ENCODE measurements around the gene PAX4.

The PAX4 gene

DNA sequence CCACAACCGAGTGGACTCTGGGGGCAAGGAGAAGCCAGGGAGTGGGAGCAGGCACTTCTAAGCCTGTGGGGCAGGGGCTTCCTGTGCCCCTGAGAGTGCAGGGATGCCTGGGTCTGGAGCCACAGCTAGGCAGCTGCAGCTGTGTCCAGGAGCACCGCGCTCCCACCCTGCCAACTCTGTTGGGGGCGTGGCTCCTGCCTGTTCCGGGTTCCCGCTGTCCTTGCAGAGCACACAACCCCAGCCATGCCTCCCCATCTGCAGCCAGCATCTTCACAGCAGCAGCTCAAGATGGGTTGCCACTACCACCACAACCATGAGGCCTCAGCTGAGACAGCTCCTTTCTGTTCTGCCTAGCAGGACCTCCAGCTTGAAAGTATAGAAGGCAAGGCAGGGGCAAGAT lies 8.6 kb downstream of the PAX4 start:
- TF ChIP-seq CTCF (IDR thresholded peaks at IDR 0.05; ENCODE audit: insufficient read depth, missing control alignments): no peak
- DNase-seq (ENCODE audit: insufficient read length, low spot score) (no peak), FAIRE-seq (no peak)

DNA sequence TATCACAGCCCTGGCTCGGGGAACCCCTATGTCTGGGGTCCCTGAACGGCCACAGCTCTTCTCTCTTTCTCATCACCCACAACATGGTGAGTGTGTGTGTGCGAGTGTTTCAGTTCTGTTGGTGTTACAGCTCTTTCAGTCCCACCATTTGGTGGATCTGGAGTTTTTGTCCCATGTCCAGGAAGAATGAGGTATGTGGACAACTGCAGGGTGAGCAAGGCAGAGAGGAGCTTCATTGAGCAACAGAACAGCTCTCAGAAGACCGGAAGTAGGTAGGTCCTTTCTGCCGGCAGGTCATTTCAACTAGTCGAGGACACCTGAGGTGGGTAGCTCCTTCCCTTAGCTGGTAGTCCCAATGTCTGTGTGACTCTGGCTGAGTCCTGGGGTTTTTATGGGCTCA lies 9.5 kb downstream of the PAX4 start:
- FAIRE-seq: no peak
- TF ChIP-seq CTCF (IDR thresholded peaks at IDR 0.05; ENCODE audit: insufficient read depth, missing control alignments): no peak

DNA sequence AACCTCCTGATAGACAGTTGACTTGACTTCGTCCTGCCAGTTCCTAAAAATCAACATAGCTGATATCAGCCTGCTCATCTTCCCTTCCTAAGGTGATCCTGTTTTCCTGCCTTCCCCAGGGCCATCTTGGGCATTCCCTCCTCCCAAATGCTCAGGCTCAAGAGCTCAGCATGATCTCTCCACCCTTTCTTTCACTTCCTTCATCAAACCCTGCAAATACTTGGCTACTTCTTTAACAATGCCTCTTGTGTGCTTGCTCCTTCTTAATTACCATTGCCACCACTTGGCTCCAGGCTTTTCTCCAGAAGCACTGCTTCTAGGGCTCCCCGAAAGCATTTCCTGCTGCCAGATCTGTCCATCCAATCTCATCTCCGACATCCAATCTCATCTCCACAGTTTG lies 17.1 kb downstream of the PAX4 start:
- TF ChIP-seq CTCF (IDR thresholded peaks at IDR 0.05; ENCODE audit: insufficient read depth, missing control alignments): no peak
- DNase-seq (ENCODE audit: insufficient read length, low spot score) (no peak), FAIRE-seq (no peak)

More for the DNA sequence above, 9.5 kb downstream of the PAX4 start:
- DNase-seq (ENCODE audit: insufficient read length, low spot score): no peak

GRCh38 chr7:127598318-127598717 lies 19.6 kb downstream of the PAX4 start:
- FAIRE-seq: no peak
- TF ChIP-seq CTCF (IDR thresholded peaks at IDR 0.05; ENCODE audit: insufficient read depth, missing control alignments): peak; percentile 47
- DNase-seq (ENCODE audit: insufficient read length, low spot score): no peak

DNA sequence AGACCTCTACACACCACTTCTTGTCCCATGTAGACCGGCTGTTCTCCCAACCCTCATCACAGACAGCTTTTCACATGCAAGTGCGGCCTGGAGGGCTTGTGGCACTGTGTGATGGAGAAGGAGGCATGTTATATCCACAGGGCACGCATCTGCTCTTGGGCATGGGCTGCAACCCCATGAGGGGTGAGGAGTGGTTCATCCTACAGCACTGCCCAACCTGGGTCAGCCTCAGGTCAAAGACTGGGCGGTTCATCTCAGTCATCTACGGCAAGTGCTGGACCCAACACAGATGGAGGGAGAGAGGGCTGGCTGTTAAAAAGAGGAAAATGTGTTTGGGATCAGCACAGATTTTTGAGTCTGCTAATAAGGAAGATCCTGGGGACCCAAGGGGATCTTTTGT lies 22.2 kb downstream of the PAX4 start:
- FAIRE-seq: no peak
- DNase-seq (ENCODE audit: insufficient read length, low spot score): no peak
- TF ChIP-seq CTCF (IDR thresholded peaks at IDR 0.05; ENCODE audit: insufficient read depth, missing control alignments): no peak

GRCh38 chr7:127594490-127594889 lies 23.5 kb downstream of the PAX4 start:
- FAIRE-seq (no peak), DNase-seq (ENCODE audit: insufficient read length, low spot score) (no peak)
- no peak for TF ChIP-seq CTCF (IDR thresholded peaks at IDR 0.05; ENCODE audit: insufficient read depth, missing control alignments)

- TF ChIP-seq CTCF (IDR thresholded peaks at IDR 0.05; ENCODE audit: insufficient read depth, missing control alignments): no peak
- no peak for DNase-seq (ENCODE audit: insufficient read length, low spot score)
- no peak for FAIRE-seq
Measured at GRCh38 chr7:127592550-127592949, 25.4 kb downstream of the PAX4 start.

Measured in D721Med (cell line).